ENCODE data around the gene PDE8B.

DNA sequence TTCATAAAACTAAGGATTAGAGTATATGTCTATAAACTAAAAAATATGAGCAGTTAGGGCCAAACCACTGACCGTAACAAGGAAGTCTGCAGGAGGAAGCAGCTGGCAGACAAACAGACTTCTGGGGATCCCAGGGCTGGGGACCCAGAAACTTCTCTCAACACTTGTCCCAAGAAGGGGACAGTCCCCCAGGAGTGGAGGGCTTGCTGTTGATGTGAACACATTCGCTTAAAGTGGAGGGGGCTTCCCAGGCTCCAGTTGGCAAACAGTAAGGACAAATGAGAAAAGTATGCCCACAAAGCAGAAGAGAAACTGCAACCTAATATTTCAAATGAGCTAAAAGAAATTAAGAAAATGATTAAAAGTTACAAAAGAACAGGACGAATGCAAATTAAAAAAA, 83.7 kb downstream of the PDE8B start:
- TF ChIP-seq, protein P1, sequence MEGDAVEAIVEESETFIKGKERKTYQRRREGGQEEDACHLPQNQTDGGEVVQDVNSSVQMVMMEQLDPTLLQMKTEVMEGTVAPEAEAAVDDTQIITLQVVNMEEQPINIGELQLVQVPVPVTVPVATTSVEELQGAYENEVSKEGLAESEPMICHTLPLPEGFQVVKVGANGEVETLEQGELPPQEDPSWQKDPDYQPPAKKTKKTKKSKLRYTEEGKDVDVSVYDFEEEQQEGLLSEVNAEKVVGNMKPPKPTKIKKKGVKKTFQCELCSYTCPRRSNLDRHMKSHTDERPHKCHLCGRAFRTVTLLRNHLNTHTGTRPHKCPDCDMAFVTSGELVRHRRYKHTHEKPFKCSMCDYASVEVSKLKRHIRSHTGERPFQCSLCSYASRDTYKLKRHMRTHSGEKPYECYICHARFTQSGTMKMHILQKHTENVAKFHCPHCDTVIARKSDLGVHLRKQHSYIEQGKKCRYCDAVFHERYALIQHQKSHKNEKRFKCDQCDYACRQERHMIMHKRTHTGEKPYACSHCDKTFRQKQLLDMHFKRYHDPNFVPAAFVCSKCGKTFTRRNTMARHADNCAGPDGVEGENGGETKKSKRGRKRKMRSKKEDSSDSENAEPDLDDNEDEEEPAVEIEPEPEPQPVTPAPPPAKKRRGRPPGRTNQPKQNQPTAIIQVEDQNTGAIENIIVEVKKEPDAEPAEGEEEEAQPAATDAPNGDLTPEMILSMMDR (IDR thresholded peaks at IDR 0.05 in 4 of 5, conservative IDR thresholded peaks at IDR 0.05 in 1 of 5) = no peak
- no peak for TF ChIP-seq POLR2A (IDR thresholded peaks at IDR 0.05)

Measured in gastrocnemius medialis (tissue), 4 donors.